Measurements from ENCODE around the gene GIMAP5.

GRCh38 chr7:150735596-150736358 is 1.4 kb upstream of the GIMAP5 start:
- no peak for TF ChIP-seq CTCF (IDR thresholded peaks at IDR 0.05; ENCODE audit: low read length)
- TF ChIP-seq EZH2 (IDR thresholded peaks at IDR 0.05; ENCODE audit: borderline replicate concordance, low read length), result no peak

All from OCI-LY1 (cell line).